Fibroblast of lung (primary cell): ENCODE measurements around the gene SEMA7A. TPM values are rescaled to one million over a fixed set of nuclear protein-coding genes. Genes with fewer than 3 reads are reported as not detected.
A peak's percentile ranks its signal among the peaks of the same experiment; 100 is the strongest.

Source experiments
- DNase-seq, 2 donors: peaks; one replicate each; pipeline versions ENCODE4 v3.0.0 to v3.0.0-alpha.2; 2010; ENCODE audit warnings: low read depth in 2 of 2
- H2AFZ ChIP-seq: 2 replicates; pipeline ENCODE4 v1.5.1; 2012; ENCODE audit warnings: low read length, control low read depth, inconsistent platforms
- H3K27ac ChIP-seq: 2 replicates; pipeline ENCODE4 v1.5.1; 2011; ENCODE audit warnings: low read length, control low read depth; ENCODE audit not compliant: insufficient read depth
- H3K27me3 ChIP-seq: 2 replicates; pipeline ENCODE4 v1.5.1; 2011; ENCODE audit warnings: mild to moderate bottlenecking, low read length; ENCODE audit not compliant: control insufficient read depth, insufficient read depth
- H3K36me3 ChIP-seq: 2 replicates; pipeline ENCODE4 v1.5.1; 2011; ENCODE audit warnings: low read length; ENCODE audit not compliant: control insufficient read depth, insufficient read depth
- H3K4me1 ChIP-seq: 2 replicates; pipeline ENCODE4 v1.5.1; 2011; ENCODE audit warnings: low read length; ENCODE audit not compliant: control insufficient read depth, insufficient read depth; ENCODE audit errors: extremely low read depth
- H3K4me2 ChIP-seq: 2 replicates; pipeline ENCODE4 v1.5.1; 2011; ENCODE audit warnings: low read length, control low read depth; ENCODE audit not compliant: insufficient read depth; ENCODE audit errors: extremely low read depth
- H3K4me3 ChIP-seq, 4 experiments: fragments of 200-600 bp in 1 of 4; sonication (generic) in 1 of 4; replicated peaks in 1 of 4; 2 replicates each; pipeline ENCODE4 v1.5.1; 2011 to 2016; ENCODE audit warnings: low read length in 4 of 4, low read depth in 3 of 4, mild to moderate bottlenecking in 3 of 4, control low read depth in 2 of 4, inconsistent platforms in 1 of 4, mixed read lengths in 1 of 4; ENCODE audit not compliant: insufficient read depth in 1 of 4; ENCODE audit errors: control extremely low read depth in 1 of 4
- H3K79me2 ChIP-seq: 2 replicates; pipeline ENCODE4 v1.5.1; 2012; ENCODE audit warnings: mild to moderate bottlenecking, low read length, inconsistent platforms; ENCODE audit not compliant: control insufficient read depth, insufficient read depth
- H3K9ac ChIP-seq: 2 replicates; pipeline ENCODE4 v1.5.1; 2011; ENCODE audit warnings: mild to moderate bottlenecking, low read length, control low read depth; ENCODE audit not compliant: insufficient read depth
- H3K9me3 ChIP-seq: 2 replicates; pipeline ENCODE4 v1.5.1; 2012; ENCODE audit warnings: low read depth, low read length; ENCODE audit not compliant: control insufficient read depth, insufficient read depth
- H4K20me1 ChIP-seq: 2 replicates; pipeline ENCODE4 v1.5.1; 2011; ENCODE audit warnings: low read length; ENCODE audit not compliant: control insufficient read depth, insufficient read depth; ENCODE audit errors: extremely low read depth
- EZH2 ChIP-seq: IDR thresholded peaks from 2 replicates; pipeline ENCODE4 v1.5.1; 2012; ENCODE audit warnings: low read length, control low read depth, mild to moderate bottlenecking; ENCODE audit errors: missing control alignments
- polyA plus RNA-seq, 2 donors: library from polyadenylated mRNA; depleted of rRNA in 1 of 2; stranded (reverse) in 1 of 2; unstranded in 1 of 2; fragments of >200 nt; gene quantifications; 2 replicates each; pipeline ENCODE4 v1.2.1, GENCODE V29; 2011 to 2012; ENCODE audit warnings: missing spikeins in 1 of 2
- total RNA-seq: library from RNA; depleted of rRNA; stranded (reverse); fragments of >200 nt; gene quantifications from 2 replicates; pipeline ENCODE4 v1.2.1, GENCODE V29; 2014
- TF ChIP-seq, protein P1 (sequence below), 2 donors: IDR thresholded peaks in 1 of 2; conservative IDR thresholded peaks in 1 of 2; 1 replicate in 1 of 2; 2 replicates in 1 of 2; pipeline ENCODE4 v1.5.1; 2011 to 2012; ENCODE audit warnings: low read length in 2 of 2, control low read depth in 1 of 2, inconsistent platforms in 1 of 2, low read depth in 1 of 2, mild to moderate bottlenecking in 1 of 2

SEMA7A gene
- total and polyA plus RNA-seq, 2 donors (not counting 1 experiment from before 2014, with no cell fraction given): 5.6 to 12.5 TPM

DNA sequence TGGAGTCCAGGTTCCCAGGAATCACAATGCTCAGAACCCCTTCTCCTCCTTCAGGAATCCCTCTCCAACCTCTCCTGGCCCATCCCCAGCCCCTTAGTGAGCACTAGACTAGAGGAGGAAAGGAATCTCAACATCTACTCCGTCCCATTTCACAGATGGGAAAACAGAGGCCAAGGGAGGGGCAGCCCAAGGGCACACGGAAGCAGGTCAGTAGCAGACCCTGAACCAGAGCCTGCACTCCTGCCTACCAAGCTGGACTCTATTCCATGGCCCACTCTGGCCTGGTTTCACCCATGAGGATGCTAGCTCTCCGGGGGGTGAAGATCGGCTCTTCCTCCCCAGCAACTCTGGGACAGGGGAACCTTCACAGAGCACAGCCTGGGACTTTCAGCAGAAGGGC, 14.3 kb downstream of the SEMA7A start:
- Histone ChIP-seq H3K27ac (no peak overlapping the region), H3K36me3 (peaks cover 5% of the 10 kb centered on the region), H2AFZ (no peak overlapping the region), H3K4me3 (no peak overlapping the region), H3K9ac (no peak overlapping the region), H3K79me2 (peaks cover 51% of the 10 kb centered on the region), H3K4me1 (peaks cover 35% of the 10 kb centered on the region), H4K20me1 (no peaks in the 10 kb centered on the region), H3K4me2 (no peak overlapping the region), H3K27me3 (no peaks in the 10 kb centered on the region), H3K9me3 (no peaks in the 10 kb centered on the region)
- TF ChIP-seq EZH2: no peak
- TF ChIP-seq, protein P1, sequence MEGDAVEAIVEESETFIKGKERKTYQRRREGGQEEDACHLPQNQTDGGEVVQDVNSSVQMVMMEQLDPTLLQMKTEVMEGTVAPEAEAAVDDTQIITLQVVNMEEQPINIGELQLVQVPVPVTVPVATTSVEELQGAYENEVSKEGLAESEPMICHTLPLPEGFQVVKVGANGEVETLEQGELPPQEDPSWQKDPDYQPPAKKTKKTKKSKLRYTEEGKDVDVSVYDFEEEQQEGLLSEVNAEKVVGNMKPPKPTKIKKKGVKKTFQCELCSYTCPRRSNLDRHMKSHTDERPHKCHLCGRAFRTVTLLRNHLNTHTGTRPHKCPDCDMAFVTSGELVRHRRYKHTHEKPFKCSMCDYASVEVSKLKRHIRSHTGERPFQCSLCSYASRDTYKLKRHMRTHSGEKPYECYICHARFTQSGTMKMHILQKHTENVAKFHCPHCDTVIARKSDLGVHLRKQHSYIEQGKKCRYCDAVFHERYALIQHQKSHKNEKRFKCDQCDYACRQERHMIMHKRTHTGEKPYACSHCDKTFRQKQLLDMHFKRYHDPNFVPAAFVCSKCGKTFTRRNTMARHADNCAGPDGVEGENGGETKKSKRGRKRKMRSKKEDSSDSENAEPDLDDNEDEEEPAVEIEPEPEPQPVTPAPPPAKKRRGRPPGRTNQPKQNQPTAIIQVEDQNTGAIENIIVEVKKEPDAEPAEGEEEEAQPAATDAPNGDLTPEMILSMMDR (conservative IDR thresholded peaks at IDR 0.05 in 1 of 2, IDR thresholded peaks at IDR 0.05 in 1 of 2; ENCODE audit: low read depth in 1 of 2, low read length in 2 of 2): no peak
- DNase-seq: no peak

DNA sequence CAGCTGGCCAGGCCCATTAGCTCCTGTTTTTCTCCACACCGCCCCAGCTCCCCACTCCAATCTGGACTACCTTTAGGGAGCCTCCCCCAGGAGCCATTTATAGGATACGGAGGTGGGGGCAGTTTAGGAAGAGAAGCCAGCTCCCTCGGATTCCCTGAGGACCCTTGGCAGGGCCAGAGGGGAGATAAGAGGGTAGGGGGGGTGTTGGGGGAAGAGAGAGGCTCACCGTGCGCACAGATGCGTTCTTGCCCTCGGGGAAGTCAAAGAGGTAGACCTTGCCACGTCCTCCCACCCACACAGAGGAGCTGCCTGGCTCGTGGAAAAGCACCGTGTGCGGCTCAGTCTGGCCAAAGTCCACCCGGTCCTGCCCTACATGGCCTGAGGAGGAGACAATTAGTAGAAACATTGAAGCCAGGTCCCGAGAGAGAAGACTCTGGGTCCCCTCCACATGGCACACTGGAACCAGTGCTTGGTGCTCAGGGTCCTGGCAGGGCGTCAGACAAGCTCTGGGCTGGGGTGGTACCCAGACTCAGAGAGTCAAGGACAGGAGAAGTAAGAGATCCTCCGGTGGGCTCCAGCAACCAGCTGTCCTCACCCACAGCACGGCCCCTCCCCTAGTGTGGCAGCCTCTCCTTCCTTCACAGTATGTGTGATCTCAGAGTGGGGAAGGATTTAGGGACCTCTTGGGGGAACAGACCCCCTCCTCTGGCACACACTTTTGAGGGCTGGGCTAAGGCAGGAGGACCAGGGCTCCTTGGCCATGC, 15.0 kb downstream of the SEMA7A start:
- TF ChIP-seq EZH2: no peak
- TF ChIP-seq, protein P1 (conservative IDR thresholded peaks at IDR 0.05 in 1 of 2, IDR thresholded peaks at IDR 0.05 in 1 of 2; ENCODE audit: low read depth in 1 of 2, low read length in 2 of 2): no peak
- peaks cover 31% of the 10 kb centered on the region for H3K4me1 ChIP-seq
- H3K27me3 ChIP-seq: no peaks in the 10 kb centered on the region
- H3K9ac ChIP-seq: no peak overlapping the region
- no peak overlapping the region for H3K4me3 ChIP-seq
- H3K4me2 ChIP-seq: no peak overlapping the region
- no peak overlapping the region for H2AFZ ChIP-seq
- peaks cover 5% of the 10 kb centered on the region for H3K36me3 ChIP-seq
- no peaks in the 10 kb centered on the region for H4K20me1 ChIP-seq
- peaks cover 48% of the 10 kb centered on the region for H3K79me2 ChIP-seq
- H3K27ac ChIP-seq: no peak overlapping the region
- DNase-seq: no peak
- no peaks in the 10 kb centered on the region for H3K9me3 ChIP-seq

DNA sequence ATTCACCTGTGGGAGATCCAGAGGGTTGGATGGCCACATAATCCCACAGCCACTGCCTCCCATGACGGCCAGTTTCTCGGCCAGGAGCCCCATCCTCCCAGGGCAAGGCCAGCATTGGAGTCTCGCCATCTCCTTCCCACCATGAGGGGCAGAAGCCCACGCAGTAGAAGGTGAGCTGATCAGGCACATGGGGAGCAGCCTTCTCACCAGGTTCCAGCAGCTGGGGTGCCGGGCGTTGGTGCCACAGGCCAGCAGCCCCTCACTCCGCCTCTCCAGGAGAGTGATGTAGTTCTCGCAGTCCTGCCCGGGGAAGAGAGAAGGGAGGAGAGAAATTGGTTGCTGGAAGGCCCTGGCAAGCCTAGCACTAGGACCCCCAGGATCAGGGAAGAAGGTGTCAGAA, 16.1 kb downstream of the SEMA7A start:
- Histone ChIP-seq H3K27me3 (no peaks in the 10 kb centered on the region), H3K4me2 (no peak overlapping the region), H3K27ac (no peak overlapping the region), H3K4me3 (no peak overlapping the region), H4K20me1 (no peaks in the 10 kb centered on the region), H3K9ac (peak overlapping the region; percentile 7), H3K4me1 (peaks cover 20% of the 10 kb centered on the region), H3K79me2 (peaks cover 40% of the 10 kb centered on the region), H3K9me3 (no peaks in the 10 kb centered on the region), H3K36me3 (peaks cover 10% of the 10 kb centered on the region), H2AFZ (no peak overlapping the region)
- TF ChIP-seq EZH2: no peak
- TF ChIP-seq, protein P1 (conservative IDR thresholded peaks at IDR 0.05 in 1 of 2, IDR thresholded peaks at IDR 0.05 in 1 of 2; ENCODE audit: low read depth in 1 of 2, low read length in 2 of 2): no peak
- DNase-seq: no peak
